Measurements from ENCODE around the gene RELN.

Gene RELN

GRCh38 chr7:103541026-103541425 is 448.4 kb downstream of the RELN start:
- Histone ChIP-seq H3K4me1 (ENCODE audit: control extremely low read depth in 1 of 4, control insufficient read depth in 4 of 4, insufficient read depth in 4 of 4, low read length in 3 of 4) (no peaks in the 10 kb centered on the region), H3K4me3 (ENCODE audit: control insufficient read depth in 1 of 7, extremely low read depth in 1 of 7, insufficient read depth in 4 of 7, low read depth in 2 of 7, low read length in 6 of 7) (no peak overlapping the region), H3K27ac (ENCODE audit: insufficient read depth in 1 of 2, low read depth in 1 of 2, low read length in 2 of 2, poor library complexity in 1 of 2, severe bottlenecking in 2 of 2) (no peak overlapping the region), H3K9me3 (ENCODE audit: control extremely low read depth in 1 of 5, control insufficient read depth in 4 of 5, insufficient read depth in 2 of 5, low read depth in 1 of 5, low read length in 4 of 5) (no peaks in the 10 kb centered on the region), H3K27me3 (replicated peaks in 2 of 5; ENCODE audit: control insufficient read depth in 4 of 5, insufficient read depth in 5 of 5, low read length in 4 of 5) (peaks cover 0 to 5% (median 0%) of the 10 kb centered on the region in 5 experiments), H3K36me3 (ENCODE audit: control insufficient read depth in 4 of 4, insufficient read depth in 4 of 4, low read length in 3 of 4) (no peaks in the 10 kb centered on the region)
- ChIA-PET POLR2A (no interaction called here), CTCF (no interaction called here)
- 100% methylated on average over 1 of the region's 4 CpGs for WGBS (ENCODE audit: insufficient coverage)
- no peak for DNase-seq

- no peaks in the 10 kb centered on the region for H3K36me3 ChIP-seq (ENCODE audit: control insufficient read depth in 4 of 4, insufficient read depth in 4 of 4, low read length in 3 of 4)
- no peak for DNase-seq
- no peak overlapping the region for H3K27ac ChIP-seq (ENCODE audit: insufficient read depth in 1 of 2, low read depth in 1 of 2, low read length in 2 of 2, poor library complexity in 1 of 2, severe bottlenecking in 2 of 2)
- H3K4me1 ChIP-seq (ENCODE audit: control extremely low read depth in 1 of 4, control insufficient read depth in 4 of 4, insufficient read depth in 4 of 4, low read length in 3 of 4): no peaks in the 10 kb centered on the region
- no peak overlapping the region for H3K4me3 ChIP-seq (ENCODE audit: control insufficient read depth in 1 of 7, extremely low read depth in 1 of 7, insufficient read depth in 4 of 7, low read depth in 2 of 7, low read length in 6 of 7)
- POLR2A ChIA-PET: no interaction called here
- CTCF ChIA-PET: no interaction called here
- WGBS (ENCODE audit: insufficient coverage): 94% methylated on average over 6 of the region's 7 CpGs
- no peaks in the 10 kb centered on the region for H3K9me3 ChIP-seq (ENCODE audit: control extremely low read depth in 1 of 5, control insufficient read depth in 4 of 5, insufficient read depth in 2 of 5, low read depth in 1 of 5, low read length in 4 of 5)
- H3K27me3 ChIP-seq (replicated peaks in 2 of 5; ENCODE audit: control insufficient read depth in 4 of 5, insufficient read depth in 5 of 5, low read length in 4 of 5): peaks cover 0 to 5% (median 0%) of the 10 kb centered on the region in 5 experiments
Observed at GRCh38 chr7:103540338-103540737, 449.1 kb downstream of the RELN start.

GRCh38 chr7:103539875-103540274 is 449.6 kb downstream of the RELN start:
- H3K4me3 ChIP-seq (ENCODE audit: control insufficient read depth in 1 of 7, extremely low read depth in 1 of 7, insufficient read depth in 4 of 7, low read depth in 2 of 7, low read length in 6 of 7): no peak overlapping the region
- DNase-seq: no peak
- H3K4me1 ChIP-seq (ENCODE audit: control extremely low read depth in 1 of 4, control insufficient read depth in 4 of 4, insufficient read depth in 4 of 4, low read length in 3 of 4): no peaks in the 10 kb centered on the region
- ChIA-PET POLR2A (no interaction called here), CTCF (no interaction called here)
- no peaks in the 10 kb centered on the region for H3K36me3 ChIP-seq (ENCODE audit: control insufficient read depth in 4 of 4, insufficient read depth in 4 of 4, low read length in 3 of 4)
- H3K27me3 ChIP-seq (replicated peaks in 2 of 5; ENCODE audit: control insufficient read depth in 4 of 5, insufficient read depth in 5 of 5, low read length in 4 of 5): peaks cover 0 to 5% (median 0%) of the 10 kb centered on the region in 5 experiments
- no peaks in the 10 kb centered on the region for H3K9me3 ChIP-seq (ENCODE audit: control extremely low read depth in 1 of 5, control insufficient read depth in 4 of 5, insufficient read depth in 2 of 5, low read depth in 1 of 5, low read length in 4 of 5)
- no peak overlapping the region for H3K27ac ChIP-seq (ENCODE audit: insufficient read depth in 1 of 2, low read depth in 1 of 2, low read length in 2 of 2, poor library complexity in 1 of 2, severe bottlenecking in 2 of 2)
- WGBS (ENCODE audit: insufficient coverage): 98% methylated on average over 8 of the region's 8 CpGs

GRCh38 chr7:103538964-103539709 is 450.3 kb downstream of the RELN start:
- peaks cover 0 to 5% (median 0%) of the 10 kb centered on the region in 5 experiments for H3K27me3 ChIP-seq (replicated peaks in 2 of 5; ENCODE audit: control insufficient read depth in 4 of 5, insufficient read depth in 5 of 5, low read length in 4 of 5)
- no peaks in the 10 kb centered on the region for H3K9me3 ChIP-seq (ENCODE audit: control extremely low read depth in 1 of 5, control insufficient read depth in 4 of 5, insufficient read depth in 2 of 5, low read depth in 1 of 5, low read length in 4 of 5)
- H3K27ac ChIP-seq (ENCODE audit: insufficient read depth in 1 of 2, low read depth in 1 of 2, low read length in 2 of 2, poor library complexity in 1 of 2, severe bottlenecking in 2 of 2): no peak overlapping the region
- no peak for DNase-seq
- ChIA-PET POLR2A (no interaction called here), CTCF (no interaction called here)
- H3K4me1 ChIP-seq (ENCODE audit: control extremely low read depth in 1 of 4, control insufficient read depth in 4 of 4, insufficient read depth in 4 of 4, low read length in 3 of 4): no peaks in the 10 kb centered on the region
- H3K36me3 ChIP-seq (ENCODE audit: control insufficient read depth in 4 of 4, insufficient read depth in 4 of 4, low read length in 3 of 4): no peaks in the 10 kb centered on the region
- 89% methylated on average over 7 of the region's 11 CpGs for WGBS (ENCODE audit: insufficient coverage)
- H3K4me3 ChIP-seq (ENCODE audit: control insufficient read depth in 1 of 7, extremely low read depth in 1 of 7, insufficient read depth in 4 of 7, low read depth in 2 of 7, low read length in 6 of 7): no peak overlapping the region

- Histone ChIP-seq H3K4me1 (ENCODE audit: control extremely low read depth in 1 of 4, control insufficient read depth in 4 of 4, insufficient read depth in 4 of 4, low read length in 3 of 4) (no peaks in the 10 kb centered on the region), H3K9me3 (ENCODE audit: control extremely low read depth in 1 of 5, control insufficient read depth in 4 of 5, insufficient read depth in 2 of 5, low read depth in 1 of 5, low read length in 4 of 5) (no peaks in the 10 kb centered on the region), H3K4me3 (ENCODE audit: control insufficient read depth in 1 of 7, extremely low read depth in 1 of 7, insufficient read depth in 4 of 7, low read depth in 2 of 7, low read length in 6 of 7) (no peak overlapping the region), H3K27ac (ENCODE audit: insufficient read depth in 1 of 2, low read depth in 1 of 2, low read length in 2 of 2, poor library complexity in 1 of 2, severe bottlenecking in 2 of 2) (no peak overlapping the region), H3K27me3 (replicated peaks in 2 of 5; ENCODE audit: control insufficient read depth in 4 of 5, insufficient read depth in 5 of 5, low read length in 4 of 5) (peaks cover 0 to 5% (median 0%) of the 10 kb centered on the region in 5 experiments), H3K36me3 (ENCODE audit: control insufficient read depth in 4 of 4, insufficient read depth in 4 of 4, low read length in 3 of 4) (no peaks in the 10 kb centered on the region)
- CTCF ChIA-PET: no interaction called here
- POLR2A ChIA-PET: no interaction called here
- DNase-seq: no peak
- WGBS (ENCODE audit: insufficient coverage): 100% methylated on average over 2 of the region's 4 CpGs
Observed at GRCh38 chr7:103533761-103534160, 455.7 kb downstream of the RELN start.

- Histone ChIP-seq H3K4me3 (ENCODE audit: control insufficient read depth in 1 of 7, extremely low read depth in 1 of 7, insufficient read depth in 4 of 7, low read depth in 2 of 7, low read length in 6 of 7) (no peak overlapping the region), H3K36me3 (ENCODE audit: control insufficient read depth in 4 of 4, insufficient read depth in 4 of 4, low read length in 3 of 4) (no peaks in the 10 kb centered on the region), H3K4me1 (ENCODE audit: control extremely low read depth in 1 of 4, control insufficient read depth in 4 of 4, insufficient read depth in 4 of 4, low read length in 3 of 4) (no peaks in the 10 kb centered on the region), H3K27me3 (replicated peaks in 2 of 5; ENCODE audit: control insufficient read depth in 4 of 5, insufficient read depth in 5 of 5, low read length in 4 of 5) (peaks cover 0 to 5% (median 0%) of the 10 kb centered on the region in 5 experiments), H3K9me3 (ENCODE audit: control extremely low read depth in 1 of 5, control insufficient read depth in 4 of 5, insufficient read depth in 2 of 5, low read depth in 1 of 5, low read length in 4 of 5) (no peaks in the 10 kb centered on the region), H3K27ac (ENCODE audit: insufficient read depth in 1 of 2, low read depth in 1 of 2, low read length in 2 of 2, poor library complexity in 1 of 2, severe bottlenecking in 2 of 2) (no peak overlapping the region)
- POLR2A ChIA-PET: no interaction called here
- no peak for DNase-seq
- CTCF ChIA-PET: interaction anchor here (1.0 kb wide), 1 partner anchor 12 kb away, joined by 3 read pairs; no protein-coding TSS in a partner anchor
- WGBS (ENCODE audit: insufficient coverage): 90% methylated on average over 2 of the region's 5 CpGs
Observed at GRCh38 chr7:103532955-103533354, 456.5 kb downstream of the RELN start.

GRCh38 chr7:103528152-103528551 is 461.3 kb downstream of the RELN start:
- H3K27me3 ChIP-seq (replicated peaks in 2 of 5; ENCODE audit: control insufficient read depth in 4 of 5, insufficient read depth in 5 of 5, low read length in 4 of 5): peaks cover 0 to 7% (median 2%) of the 10 kb centered on the region in 5 experiments
- no peaks in the 10 kb centered on the region for H3K36me3 ChIP-seq (ENCODE audit: control insufficient read depth in 4 of 4, insufficient read depth in 4 of 4, low read length in 3 of 4)
- CTCF ChIA-PET: interaction anchor here (0.8 kb wide), 1 partner anchor 595 kb away, joined by 3 read pairs; no protein-coding TSS in a partner anchor

More at GRCh38 chr7:103528152-103528551, 461.3 kb downstream of the RELN start:
- POLR2A ChIA-PET: no interaction called here
- no peak overlapping the region for H3K4me3 ChIP-seq (ENCODE audit: control insufficient read depth in 1 of 7, extremely low read depth in 1 of 7, insufficient read depth in 4 of 7, low read depth in 2 of 7, low read length in 6 of 7)
- H3K4me1 ChIP-seq (ENCODE audit: control extremely low read depth in 1 of 4, control insufficient read depth in 4 of 4, insufficient read depth in 4 of 4, low read length in 3 of 4): no peaks in the 10 kb centered on the region
- no CpG with 5 or more reads among the region's 2 CpGs for WGBS (ENCODE audit: insufficient coverage)
- no peaks in the 10 kb centered on the region for H3K9me3 ChIP-seq (ENCODE audit: control extremely low read depth in 1 of 5, control insufficient read depth in 4 of 5, insufficient read depth in 2 of 5, low read depth in 1 of 5, low read length in 4 of 5)
- no peak overlapping the region for H3K27ac ChIP-seq (ENCODE audit: insufficient read depth in 1 of 2, low read depth in 1 of 2, low read length in 2 of 2, poor library complexity in 1 of 2, severe bottlenecking in 2 of 2)
- no peak for DNase-seq
